AG04449 (cell line): ENCODE measurements around the gene MPDZ.

Experiments
- CTCF ChIA-PET: fragments of 350-600 bp; formaldehyde crosslinking; extraction: SDS; loops from one replicate; lab custom pipeline; 2021; ENCODE audit warnings: antibody characterized with exemption; lab: Yijun Ruan, JAX
- POLR2A ChIA-PET: fragments of 400-600, 350-600 bp; formaldehyde crosslinking; extraction: SDS; loops from one replicate; lab custom pipeline; 2020; ENCODE audit warnings: antibody characterized with exemption, inconsistent platforms; lab: Yijun Ruan, JAX
- DNase-seq: peaks from one replicate; pipeline ENCODE4 v3.0.0-alpha.2; 2010; ENCODE audit warnings: low read depth, low spot score
- H3K4me3 ChIP-seq: 2 replicates; pipeline ENCODE4 v1.5.1; 2011; ENCODE audit warnings: low read depth, mild to moderate bottlenecking, control low read depth, low read length
- TF ChIP-seq, protein P1 (sequence below): IDR thresholded peaks from one replicate; pipeline ENCODE4 v1.5.1; 2011; ENCODE audit warnings: mild to moderate bottlenecking, moderate library complexity, low read length, control low read depth, inconsistent platforms; ENCODE audit not compliant: insufficient read depth; ENCODE audit errors: missing control alignments

MPDZ gene

DNA sequence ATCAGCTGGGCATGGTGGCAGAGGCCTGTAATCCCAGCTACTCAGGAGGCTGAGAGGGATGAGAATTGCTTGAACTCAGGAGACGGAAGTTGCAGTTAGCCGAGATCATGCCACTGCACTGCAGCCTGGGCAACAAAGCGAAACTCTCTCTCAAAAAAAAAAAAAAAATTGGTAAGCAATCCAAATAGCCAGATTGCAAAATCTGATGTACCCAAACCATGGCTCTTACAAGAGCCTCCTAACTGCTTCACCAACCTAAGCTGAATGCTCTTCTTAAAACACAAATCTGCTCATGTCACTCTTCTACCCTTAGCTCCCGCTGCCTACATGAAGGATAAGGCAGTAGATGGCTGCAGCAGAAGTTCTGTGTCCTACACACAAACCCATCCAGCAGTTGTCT, 105.9 kb downstream of the MPDZ start:
- POLR2A ChIA-PET = no interaction called here
- no peak overlapping the region for H3K4me3 ChIP-seq
- CTCF ChIA-PET = no interaction called here
- TF ChIP-seq, protein P1, sequence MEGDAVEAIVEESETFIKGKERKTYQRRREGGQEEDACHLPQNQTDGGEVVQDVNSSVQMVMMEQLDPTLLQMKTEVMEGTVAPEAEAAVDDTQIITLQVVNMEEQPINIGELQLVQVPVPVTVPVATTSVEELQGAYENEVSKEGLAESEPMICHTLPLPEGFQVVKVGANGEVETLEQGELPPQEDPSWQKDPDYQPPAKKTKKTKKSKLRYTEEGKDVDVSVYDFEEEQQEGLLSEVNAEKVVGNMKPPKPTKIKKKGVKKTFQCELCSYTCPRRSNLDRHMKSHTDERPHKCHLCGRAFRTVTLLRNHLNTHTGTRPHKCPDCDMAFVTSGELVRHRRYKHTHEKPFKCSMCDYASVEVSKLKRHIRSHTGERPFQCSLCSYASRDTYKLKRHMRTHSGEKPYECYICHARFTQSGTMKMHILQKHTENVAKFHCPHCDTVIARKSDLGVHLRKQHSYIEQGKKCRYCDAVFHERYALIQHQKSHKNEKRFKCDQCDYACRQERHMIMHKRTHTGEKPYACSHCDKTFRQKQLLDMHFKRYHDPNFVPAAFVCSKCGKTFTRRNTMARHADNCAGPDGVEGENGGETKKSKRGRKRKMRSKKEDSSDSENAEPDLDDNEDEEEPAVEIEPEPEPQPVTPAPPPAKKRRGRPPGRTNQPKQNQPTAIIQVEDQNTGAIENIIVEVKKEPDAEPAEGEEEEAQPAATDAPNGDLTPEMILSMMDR = no peak
- no peak for DNase-seq

DNA sequence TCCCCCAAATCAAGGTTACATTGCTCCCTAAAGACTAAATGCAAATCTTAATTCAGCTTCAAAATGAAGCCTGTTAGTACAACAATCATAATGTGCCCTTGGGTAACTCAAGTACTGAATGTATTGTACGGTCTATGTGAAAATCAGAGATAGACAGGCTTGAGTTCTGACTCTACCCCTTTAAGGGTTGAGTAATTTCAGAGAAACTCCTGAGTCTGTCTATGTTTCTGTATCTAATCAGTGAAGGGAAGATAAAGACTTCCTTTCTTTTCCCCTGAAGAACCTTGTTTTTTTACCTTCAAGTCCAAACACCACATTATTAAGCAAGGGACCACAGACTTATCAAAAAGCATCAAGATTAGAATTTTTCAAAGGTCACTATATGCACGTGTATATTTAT, 108.2 kb downstream of the MPDZ start:
- ChIA-PET POLR2A (no interaction called here), CTCF (no interaction called here)
- DNase-seq = no peak
- no peak overlapping the region for H3K4me3 ChIP-seq
- TF ChIP-seq, protein P1 = no peak

DNA sequence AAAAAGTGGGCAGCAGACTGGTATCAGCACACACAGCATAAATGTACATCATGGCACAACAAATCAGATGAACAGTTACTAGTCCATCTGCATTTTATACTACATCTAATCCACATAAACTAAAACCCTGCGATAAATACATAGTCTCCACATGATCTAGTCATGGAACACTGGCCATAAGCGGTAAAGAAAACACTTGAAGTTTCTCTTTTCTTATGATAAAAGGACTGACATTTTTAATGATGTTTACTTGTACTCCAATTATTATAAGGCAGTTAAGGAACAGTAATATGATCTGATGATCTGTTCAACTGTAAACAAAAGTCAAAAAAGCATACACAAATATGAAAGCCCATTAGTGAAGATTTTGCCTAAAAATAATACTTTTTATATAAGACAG, 112.5 kb downstream of the MPDZ start:
- no peak overlapping the region for H3K4me3 ChIP-seq
- POLR2A ChIA-PET = no interaction called here
- DNase-seq = no peak
- TF ChIP-seq, protein P1 = no peak
- CTCF ChIA-PET = interaction anchor here (1.4 kb wide), 1 partner anchor 24 kb away, joined by 3 read pairs; no protein-coding TSS in a partner anchor

DNA sequence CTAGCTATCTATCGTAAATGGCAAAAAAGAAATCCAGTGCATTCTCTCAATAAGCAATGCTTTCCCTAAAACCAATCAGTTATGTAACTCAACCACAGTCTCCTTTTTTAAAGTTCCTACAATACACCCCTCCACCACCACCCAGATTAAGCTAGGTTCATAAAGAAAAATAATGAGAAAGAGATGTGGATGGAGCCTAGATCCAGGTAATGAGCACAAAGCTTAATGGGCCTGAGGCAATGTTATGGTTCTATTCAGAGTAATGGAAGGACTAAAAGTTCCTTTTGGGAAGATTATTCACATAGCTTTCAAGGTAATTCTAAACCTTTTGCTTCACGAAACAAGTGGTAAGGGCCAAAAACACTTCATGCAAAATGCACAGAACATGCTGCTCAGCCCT, 113.5 kb downstream of the MPDZ start:
- H3K4me3 ChIP-seq = no peak overlapping the region
- TF ChIP-seq, protein P1 = no peak
- no peak for DNase-seq
- ChIA-PET POLR2A (no interaction called here), CTCF (interaction anchor here (0.9 to 1.4 kb wide), 3 partner anchors 18 to 58 kb away, joined by 3 read pairs; no protein-coding TSS in a partner anchor)

DNA sequence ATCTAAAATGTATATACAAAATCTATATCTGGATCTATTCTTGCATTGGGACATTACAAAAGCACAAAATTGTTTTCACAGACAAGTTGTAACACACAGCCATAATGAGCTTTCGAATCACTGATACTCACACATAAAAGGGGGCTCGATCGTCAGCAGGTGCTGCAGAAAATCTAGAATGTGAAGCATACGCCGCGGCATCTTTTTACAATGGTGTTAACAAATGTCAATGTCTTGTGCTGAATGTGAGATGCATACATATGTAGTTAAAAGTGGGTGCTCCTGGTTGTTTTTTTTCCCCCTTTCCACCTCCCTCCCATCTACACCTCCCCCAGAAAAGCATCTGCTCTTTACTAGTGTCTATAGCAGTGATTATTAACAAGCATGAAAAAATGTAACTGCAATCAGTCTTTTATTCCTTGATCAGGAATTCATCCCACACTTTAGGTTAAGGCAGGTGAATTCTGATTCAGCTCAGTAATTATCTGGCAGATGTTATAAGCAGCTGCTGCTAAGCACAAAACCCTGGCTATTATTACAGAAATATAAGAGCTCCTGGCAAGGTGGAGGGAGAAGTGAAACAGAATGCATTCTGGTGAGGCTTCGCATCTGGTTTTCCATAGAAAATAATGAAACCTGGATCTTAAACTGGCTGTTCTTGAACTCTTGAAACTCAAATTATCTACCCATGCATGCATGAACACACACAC, 114.1 kb downstream of the MPDZ start:
- DNase-seq = no peak
- ChIA-PET CTCF (interaction anchor here (1.1 kb wide), 1 partner anchor 57 kb away, joined by 3 read pairs; no protein-coding TSS in a partner anchor), POLR2A (no interaction called here)

DNA sequence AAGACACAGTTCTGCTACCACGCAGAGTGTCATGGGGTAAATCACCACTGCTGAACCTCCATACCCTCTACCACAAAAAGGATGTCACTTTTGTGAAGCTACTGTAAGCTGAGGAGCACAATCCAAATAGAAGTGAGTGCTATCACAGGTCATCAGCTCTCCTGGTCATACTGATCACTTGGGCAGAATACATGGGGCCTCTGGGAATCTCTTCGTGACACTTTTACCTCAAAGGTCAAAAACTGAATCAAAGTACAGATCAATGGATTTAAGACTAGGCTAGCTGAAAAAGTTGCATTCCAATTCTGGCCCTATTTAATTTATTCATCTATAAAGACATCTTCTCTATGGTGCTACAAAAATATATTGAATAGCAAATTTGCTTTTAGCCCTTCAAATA, 115.5 kb downstream of the MPDZ start:
- POLR2A ChIA-PET = no interaction called here
- no peak for DNase-seq
- TF ChIP-seq, protein P1 = no peak
- CTCF ChIA-PET = no interaction called here
- no peak overlapping the region for H3K4me3 ChIP-seq

More for the DNA sequence above, 114.1 kb downstream of the MPDZ start:
- H3K4me3 ChIP-seq = no peak overlapping the region
- TF ChIP-seq, protein P1 = no peak
